ENCODE data around the gene TMEM256.

TMEM256 gene

DNA sequence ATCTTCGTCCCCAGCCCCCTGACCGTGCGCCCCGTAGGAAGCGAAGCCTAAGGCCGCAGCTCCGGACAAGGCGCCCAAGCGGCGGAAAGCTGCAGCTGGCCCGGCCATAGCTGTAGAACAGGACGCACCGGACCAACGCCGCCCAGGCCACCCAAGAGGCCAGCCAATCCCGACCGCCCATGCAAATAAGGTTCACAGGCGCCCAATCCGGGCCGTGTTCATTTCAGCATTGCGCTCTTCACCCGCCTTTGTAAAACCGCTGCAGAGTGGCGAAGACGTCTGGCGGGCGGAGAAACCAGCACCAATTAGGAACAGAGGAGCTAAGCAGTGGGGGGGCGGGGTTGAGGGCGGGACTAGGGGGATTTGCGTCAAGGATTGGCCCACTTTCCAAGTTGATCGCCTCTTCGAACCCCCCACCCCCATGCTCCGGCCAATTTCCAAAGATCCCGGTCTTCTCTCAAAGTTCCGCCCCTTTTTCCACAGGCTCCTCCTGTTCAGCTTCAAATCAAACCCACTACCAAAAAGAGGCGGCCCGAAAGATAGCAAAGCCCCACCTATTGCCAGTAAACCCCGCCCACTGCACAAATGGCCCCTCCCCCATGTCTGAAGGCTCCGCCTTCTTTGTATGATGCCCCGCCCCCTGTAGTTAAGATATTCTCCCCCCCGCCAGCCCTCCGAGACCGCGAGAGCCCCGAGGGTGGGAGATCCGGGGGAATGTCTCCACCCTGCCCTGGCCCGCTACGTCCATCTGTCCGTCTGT lies at the start of gene TMEM256:
TSS of gene TMEM256 (minus strand) at position 121 of the 760 bp plus-strand sequence. CDS start at position 108, 13 bp downstream.
- peak; percentile 99 for DNase-seq

DNA sequence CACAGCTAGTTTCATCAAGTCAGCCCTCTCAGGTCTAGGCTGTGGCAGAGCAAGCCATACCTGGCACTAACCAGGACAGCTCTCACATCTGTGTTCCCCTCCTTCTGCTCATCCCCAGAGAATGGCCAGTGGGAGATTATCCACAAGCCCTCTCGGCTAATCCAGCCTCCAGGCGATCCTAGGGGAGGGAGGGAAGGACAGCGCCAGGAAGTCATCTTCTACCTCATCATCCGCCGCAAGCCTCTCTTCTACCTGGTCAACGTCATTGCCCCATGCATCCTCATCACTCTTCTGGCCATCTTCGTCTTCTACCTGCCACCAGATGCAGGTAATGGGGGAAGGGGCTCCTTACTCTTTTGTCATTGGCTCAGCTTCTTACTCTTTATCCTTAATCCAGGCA lies 44.6 kb upstream of the TMEM256 start:
- DNase-seq = no peak

DNA sequence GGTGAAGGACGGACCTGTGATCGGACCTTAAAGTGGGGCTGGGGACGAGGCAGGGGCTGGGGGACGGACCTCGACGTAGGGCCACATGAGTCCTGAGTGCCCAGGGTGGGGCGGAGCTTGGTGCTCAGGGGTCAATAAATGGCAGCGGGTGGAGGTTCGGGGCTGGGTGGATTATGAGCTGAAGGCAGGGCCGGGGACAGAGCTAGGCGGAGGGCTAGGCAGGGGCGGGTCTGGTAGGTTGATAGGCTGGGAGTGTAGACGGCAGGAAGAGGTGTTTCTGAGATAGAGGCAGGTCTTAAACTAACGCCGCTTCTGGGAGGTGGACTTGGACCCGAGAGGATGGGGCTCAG lies 41.7 kb upstream of the TMEM256 start:
- DNase-seq = no peak

DNA sequence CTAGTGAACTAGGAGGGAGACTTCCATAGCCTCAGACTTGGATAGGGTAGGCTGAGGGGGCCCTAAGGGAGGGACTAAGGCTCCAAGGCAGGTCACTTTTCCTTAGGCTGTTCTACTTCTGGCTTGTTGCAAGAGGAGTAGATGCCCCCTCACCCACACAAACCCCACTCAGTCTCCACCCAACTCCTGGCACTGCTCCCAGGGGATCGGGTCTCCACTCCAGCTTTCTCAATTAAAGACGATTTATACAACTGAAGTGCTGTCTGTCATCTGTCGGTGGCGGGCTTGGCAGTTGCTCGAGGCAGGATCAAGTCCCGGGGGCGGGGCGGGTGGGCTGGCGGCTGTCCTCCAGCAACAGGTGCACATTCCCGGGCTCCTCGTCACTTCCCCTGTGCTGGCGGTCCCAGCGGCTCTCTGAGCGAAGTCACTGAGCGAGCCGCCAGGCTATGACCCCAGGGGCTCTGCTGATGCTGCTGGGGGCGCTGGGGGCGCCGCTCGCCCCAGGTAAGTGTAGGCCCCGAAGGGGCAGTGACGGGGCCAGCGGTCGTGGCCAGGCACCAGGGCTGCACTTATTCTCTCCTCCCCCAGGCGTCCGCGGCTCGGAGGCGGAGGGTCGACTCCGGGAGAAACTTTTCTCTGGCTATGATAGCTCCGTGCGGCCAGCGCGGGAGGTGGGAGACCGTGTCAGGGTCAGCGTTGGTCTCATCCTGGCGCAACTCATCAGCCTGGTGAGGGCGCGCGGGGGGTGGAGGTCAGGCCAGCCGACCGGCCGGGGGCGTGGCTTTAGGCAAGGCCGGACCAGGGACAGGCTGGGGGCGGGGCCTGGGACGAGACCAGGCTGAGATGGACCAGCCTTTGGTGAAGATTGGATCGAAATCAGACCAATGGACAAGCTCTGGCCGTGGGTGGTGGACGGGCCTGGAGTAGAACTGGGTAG lies 41.1 kb upstream of the TMEM256 start, which contains the start of gene CHRNB1:
TSS of gene CHRNB1 (plus strand) at position 380 of the 937 bp plus-strand sequence. CDS start at position 447, 67 bp downstream.
- peak; percentile 78 for DNase-seq

DNA sequence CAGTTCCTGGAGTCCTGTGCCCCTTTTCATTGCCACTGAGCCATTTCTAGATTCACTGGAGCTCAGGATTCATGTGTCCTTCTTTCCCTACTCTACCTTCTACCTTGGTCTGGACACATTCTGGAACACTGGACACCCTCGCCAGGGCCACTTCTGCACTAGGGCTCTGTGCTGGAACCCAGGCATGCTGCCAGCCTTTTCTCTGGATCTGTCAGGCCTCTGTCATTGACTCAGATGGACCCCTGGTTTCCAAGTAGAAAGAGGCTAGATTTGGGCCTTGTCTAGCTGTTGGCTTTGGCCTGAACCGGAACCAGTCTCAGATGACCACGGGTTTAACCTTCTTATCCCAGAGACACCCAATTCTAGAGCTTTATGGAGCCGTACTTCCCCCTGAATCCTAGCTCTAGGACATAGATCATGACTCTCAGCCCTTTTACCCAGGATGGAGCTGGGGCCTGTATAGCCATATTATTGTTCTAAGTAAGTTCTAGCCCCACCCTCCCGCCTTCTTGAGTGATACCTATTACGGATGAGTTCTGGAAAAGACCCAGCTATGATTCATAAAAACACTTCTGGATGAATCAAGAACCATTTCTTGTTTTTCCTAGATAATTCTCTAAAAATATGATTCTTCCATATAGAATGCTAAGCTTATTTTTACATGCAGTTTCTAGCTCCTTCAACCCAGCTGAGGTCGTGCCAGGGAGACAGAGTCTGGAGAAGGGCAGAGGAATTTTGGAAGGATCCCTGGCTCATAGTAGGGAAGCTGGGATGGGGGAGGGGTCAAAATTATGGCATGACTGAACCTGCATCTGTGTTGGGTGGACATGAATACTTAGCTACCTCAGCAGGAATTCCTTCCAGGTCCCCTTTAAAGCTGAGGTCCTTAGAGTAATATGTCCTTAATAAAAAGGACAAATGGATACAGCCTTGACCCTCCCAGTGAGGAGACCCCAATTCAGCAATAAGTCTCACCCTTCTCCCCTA lies 39.9 kb upstream of the TMEM256 start:
- DNase-seq = no peak

DNA sequence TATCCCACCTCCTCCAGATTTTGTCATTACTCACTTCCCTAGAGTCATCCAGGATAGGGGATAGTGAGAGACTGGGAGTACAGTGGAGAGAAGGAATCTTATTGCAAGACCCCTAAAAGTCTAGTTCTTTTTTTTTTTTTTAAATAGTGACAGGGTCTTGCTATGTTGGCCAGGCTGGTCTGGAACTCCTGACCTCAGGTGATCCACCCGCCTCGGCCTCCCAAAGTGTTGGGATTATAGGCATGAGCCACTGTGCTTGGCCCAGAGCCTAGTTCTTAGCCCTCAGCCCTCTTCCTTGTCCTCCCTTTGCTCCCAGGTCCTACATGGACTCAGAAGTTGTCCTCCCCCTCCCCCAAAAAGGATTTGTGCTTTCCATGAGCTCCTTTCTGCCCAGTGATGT lies 38.2 kb upstream of the TMEM256 start:
- no peak for DNase-seq

DNA sequence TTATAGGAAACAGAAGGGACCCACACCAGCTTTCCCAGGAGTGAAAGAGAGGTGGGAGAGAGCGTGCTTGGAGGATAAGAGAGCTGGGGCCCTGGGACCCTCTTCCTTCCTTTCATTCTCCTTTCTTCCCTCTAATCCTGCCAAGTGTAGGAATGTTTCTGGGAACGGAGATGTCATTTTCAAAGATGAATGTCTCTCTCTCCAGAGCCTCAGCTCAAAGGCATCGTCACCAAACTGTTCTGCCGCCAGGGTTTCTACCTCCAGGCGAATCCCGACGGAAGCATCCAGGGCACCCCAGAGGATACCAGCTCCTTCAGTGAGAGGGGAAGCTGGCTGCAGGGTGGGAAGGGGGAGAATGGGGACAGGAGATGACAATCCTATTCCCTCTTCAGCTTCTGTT lies 37.4 kb upstream of the TMEM256 start:
- no peak for DNase-seq

DNA sequence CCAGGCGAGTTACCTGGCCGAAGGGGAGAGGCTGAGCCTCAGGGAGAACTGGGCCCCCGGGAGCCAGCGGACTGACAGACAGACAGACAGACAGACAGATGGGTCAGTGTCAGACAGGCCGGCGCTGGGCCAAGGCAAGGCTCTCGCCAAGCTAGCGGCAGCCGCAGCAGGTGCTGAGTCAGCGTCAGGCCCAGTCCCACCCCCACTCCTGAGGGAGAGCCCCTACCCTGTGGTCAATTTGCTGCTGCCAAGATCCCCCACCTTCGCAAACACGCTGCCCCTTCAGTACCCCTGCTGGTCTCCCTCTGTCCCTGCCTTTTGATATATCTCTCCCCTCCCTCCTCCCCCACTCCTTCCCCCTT lies 36.9 kb upstream of the TMEM256 start:
- DNase-seq = no peak

DNA sequence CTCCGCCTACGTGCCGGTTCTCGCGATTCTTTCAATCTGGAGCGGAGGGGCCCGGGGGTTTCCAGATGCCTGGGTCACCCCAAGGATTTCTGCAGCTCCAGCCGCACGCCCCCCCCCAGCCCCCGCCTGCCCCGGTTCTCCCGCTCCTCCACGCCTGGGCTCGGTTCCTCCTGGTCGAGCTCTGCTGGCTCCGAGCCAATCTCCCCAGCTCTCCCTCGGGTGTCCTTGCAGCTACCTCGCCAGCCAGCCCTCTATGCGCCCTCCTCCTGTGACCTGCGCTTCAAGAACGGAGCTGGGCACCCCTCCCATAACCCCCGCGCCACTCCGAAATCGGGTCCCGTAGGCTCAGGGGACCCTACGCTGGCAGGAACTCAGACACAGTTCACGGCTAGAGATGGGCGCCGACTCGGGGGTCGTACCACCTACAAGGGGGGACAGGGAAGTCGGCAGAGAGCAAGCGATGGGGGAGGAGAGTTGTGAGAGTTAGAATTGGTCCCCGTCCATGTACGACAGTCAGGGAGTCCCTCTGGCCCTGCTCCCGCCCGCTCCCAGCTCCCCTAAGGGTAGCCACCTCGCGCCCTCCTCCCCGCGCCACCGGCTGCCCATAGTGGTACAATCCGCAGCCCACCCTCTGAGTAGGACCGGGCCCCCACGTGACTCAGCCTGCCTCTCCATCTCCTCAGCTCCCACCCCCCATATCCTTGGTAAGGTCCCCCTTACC lies 36.4 kb upstream of the TMEM256 start:
- peak; percentile 61 for DNase-seq

DNA sequence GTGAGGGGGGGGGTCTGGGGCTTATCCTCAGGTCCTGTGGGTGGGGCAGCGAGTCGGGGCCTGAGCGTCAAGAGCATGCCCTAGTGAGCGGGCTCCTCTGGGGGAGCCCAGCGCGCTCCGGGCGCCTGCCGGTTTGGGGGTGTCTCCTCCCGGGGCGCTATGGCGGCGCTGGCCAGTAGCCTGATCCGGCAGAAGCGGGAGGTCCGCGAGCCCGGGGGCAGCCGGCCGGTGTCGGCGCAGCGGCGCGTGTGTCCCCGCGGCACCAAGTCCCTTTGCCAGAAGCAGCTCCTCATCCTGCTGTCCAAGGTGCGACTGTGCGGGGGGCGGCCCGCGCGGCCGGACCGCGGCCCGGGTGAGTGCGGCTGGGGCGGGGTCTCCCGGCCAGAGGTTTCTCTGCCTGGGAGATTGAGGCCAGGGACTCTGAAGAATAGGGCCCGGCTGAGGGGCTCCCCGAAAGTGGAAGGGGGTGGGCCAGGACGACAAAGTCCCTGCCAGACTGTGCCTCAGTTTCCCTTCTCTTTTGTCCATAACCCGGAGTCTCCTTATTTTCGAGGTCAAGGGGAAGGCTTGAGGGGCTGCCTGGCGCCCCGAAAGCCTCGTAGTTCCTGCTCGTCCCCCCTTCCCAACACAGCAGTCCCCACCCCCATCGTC lies 35.7 kb upstream of the TMEM256 start, which contains the start of gene FGF11:
TSS of gene FGF11 (plus strand) at position 51 of the 651 bp plus-strand sequence. CDS start at position 160, 109 bp downstream.
- DNase-seq = no peak

DNA sequence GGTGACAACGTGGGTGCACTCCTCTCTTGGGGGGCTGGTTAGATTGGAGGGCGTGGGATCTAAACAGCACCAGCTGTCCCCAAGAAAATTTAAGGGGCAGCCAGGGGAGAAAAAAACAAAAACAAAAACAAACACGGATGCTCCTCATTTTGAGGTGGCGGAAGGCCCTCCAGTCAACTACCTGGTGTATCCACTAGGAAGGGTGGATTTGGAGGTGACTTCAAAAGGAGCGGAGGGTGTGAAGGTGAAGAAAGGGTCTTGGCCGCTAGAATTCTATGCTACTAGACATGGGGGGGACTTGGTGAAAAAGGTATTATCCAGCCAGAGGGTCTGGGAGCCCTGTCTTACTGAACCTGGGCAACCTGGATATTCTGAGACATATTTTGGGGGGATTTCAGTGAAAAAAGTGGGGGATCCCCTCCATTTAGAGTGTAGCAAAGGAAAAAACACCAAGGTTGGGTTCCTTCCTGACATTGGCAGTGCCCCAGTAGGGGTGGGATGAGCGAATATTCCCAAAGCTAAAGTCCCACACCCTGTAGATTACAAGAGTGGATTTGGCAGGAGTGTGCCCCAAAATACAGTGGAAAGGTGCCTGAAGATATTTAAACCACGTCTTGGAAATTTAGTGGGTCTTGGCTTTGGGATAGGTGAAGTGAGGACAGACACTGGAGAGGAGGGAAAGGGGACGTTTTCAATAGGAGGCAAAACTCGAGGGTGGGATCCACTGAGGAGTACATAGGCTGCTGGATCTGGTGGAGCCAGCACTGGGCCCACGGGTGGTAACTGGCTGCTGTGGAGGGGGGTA lies 35.0 kb upstream of the TMEM256 start:
- DNase-seq = no peak

DNA sequence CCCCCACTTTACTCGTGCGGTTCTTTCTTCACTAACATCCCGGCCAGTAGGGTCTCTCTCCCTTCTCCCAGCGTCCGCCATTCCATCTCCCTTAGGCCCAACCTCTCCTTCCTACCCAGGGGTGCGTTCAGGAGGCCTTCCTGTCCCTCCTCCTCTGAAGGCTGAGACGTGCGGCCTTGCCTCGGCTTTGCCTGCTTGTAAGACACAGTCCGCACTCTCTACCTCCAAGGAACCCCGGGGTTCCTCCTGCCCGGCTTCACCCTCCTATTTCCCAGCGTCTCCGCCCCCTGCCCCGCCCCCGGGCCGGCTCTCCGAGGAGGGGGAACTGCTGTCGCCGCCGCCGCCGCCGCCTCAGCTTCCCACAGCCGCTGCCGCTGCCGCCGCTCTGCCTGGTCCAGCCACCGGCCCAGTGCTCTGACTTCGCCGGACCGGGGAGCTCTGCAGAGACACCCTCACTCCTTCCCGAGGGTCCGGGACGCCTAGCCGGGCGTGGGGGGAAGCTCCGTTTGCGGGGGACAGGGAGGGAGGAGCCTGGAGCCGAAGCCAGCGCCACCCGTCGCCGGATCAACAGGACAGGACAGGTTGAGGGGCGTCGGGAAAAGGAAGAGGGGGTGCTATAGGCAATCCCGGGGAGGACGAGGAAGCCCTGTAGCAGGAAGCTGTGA lies 34.2 kb upstream of the TMEM256 start:
- DNase-seq = no peak

DNA sequence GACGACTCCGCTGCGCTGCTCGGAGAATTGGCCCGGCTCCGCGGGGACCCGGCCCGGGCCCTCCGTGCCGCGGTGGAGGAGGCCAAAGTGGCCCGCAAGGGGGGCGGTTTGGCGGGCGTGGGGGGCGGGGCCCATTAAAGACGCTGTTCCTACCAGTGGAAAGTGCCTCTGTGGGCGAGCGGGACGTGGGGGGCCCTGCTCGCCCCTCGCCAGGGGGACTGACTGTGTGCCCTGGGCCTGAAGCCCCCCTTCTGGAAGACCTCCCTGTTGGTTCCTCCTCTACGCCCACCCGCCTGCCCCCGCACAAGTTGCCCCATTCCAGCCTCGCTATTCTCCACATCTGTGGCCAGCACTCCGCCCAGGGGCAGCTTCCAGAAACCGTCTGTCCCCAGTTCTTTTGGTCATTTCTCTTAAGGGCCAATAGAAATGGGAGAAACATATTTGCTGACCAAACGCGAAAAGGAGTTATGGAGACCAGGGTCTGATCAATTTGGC lies 33.5 kb upstream of the TMEM256 start:
- no peak for DNase-seq

DNA sequence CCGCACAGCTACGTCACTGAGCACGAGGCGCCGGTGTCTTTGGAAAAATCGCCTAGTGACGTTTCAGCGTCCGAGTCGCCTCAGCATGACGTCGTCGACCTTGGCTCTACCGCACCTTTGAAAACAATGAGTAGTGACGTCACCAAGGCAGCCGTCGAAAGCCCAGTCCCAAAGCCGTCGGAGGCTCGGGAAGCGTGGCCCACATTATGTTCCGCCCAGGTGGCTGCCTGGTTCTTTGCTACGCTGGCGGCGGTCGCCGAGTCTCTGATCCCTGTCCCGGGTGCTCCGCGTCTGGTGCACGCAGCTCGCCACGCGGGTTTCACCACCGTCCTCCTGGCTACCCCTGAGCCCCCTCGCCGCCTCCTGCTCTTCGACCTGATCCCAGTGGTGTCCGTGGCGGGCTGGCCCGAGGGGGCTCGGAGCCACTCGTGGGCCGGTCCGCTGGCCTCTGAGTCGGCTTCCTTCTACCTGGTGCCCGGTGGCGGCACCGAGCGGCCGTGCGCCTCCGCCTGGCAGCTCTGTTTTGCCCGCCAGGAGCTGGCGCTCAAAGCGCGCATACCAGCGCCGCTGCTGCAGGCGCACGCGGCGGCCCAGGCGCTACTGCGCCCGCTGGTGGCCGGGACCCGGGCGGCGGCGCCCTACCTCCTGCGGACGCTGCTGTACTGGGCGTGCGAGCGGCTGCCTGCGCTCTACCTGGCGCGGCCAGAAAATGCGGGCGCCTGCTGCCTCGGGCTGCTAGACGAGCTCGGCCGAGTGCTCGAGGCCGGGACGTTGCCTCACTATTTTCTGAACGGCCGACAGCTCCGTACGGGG lies 32.9 kb upstream of the TMEM256 start:
- peak; percentile 77 for DNase-seq

DNA sequence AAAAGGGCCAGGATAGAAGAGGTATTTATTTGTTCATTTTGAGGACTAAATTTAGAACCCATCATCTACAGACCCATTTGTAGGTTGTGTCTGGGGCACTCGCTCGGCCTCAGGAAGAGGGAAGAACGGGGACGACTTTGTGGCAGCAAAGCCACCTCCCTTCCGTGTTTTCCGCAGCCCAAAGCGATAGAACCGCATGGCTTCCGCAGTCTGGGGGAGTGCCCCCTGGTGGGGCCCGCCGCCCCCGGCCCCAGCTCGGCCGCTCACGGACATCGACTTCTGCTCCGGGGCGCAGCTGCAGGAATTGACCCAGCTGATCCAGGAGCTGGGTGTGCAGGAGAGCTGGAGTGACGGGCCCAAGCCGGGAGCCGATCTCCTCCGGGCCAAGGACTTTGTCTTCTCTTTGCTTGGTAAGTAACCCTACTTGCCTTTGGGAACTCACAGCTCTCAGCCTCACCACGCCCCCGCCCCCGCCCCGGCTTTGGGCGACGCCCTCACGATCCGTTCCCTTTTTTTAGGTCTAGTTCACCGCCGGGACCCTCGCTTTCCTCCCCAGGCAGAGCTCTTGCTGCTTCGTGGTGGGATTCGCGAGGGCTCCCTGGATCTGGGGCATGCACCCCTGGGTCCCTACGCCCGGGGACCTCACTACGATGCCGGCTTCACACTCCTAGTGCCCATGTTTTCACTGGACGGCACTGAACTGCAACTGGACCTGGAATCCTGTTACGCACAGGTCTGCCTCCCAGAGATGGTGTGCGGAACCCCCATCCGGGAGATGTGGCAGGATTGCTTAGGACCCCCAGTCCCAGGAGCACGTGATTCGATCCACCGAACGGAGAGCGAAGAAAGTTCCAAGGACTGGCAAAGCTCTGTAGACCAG lies 32.0 kb upstream of the TMEM256 start:
- peak; percentile 37 for DNase-seq

DNA sequence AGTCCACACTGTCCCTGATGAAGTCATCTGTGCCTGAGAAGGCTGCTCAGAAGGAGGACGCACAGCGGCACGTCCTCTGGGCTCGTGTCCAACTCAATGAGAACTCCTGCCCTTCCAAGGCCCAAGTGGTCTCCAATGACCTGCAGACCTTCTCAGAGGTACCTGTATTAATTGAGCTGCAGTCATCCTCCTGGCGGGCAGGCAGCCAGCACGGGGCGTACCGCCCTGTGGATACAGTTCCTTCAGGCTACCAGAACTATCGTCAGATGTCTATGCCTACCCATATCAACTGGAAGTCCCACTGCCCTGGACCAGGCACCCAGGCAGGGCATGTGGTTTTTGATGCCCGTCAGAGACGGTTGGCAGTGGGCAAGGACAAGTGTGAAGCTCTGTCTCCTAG lies 28.4 kb upstream of the TMEM256 start:
- DNase-seq = no peak

DNA sequence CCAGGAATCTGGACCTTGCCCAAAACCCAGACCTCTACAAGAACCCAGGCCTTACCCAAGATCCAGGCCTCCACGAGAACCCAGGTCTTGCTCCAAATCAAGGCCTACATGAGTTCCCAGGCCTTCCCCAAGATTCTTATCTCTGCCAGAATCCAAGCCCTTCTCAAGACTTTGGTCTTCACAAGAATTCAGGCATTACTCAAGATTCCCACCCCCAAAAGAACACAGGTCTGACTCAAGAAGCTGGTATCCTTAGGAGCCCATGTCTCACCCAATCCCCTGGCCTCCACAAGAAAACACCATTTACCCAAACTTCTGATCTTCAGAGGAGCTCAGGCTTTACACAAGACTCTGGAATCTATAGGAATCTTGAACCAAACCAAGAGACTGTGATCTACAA lies 27.3 kb upstream of the TMEM256 start:
- no peak for DNase-seq

DNA sequence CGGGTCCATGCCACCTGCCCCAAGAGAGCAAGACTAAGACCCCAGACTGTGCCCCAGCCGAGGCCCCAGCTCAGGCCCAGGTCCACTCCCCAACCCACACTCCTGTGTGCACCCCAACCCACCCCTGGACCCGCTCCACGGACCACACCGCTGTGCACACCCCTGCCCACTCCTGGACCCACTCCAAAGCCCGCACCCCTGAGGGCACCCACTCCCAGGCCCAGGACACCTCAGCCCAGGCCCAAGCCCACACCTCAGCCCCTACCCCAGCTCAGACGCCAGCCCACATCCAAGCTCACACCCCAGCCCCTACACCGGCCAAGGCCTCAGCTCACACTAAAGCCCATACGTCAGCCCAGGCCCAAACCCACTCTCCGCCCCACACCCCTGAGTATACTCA lies 25.8 kb upstream of the TMEM256 start:
- DNase-seq = no peak
